ENCODE results near the gene ZNF239.
A peak's percentile ranks its signal among the peaks of the same experiment; 100 is the strongest.
"Not testable (repeated sequence)": the region's sequence is repeated elsewhere in the genome, so short reads cannot be mapped to it uniquely, and the experiment has no call there.

ZNF239 gene

GRCh38 chr10:43576580-43576979 is 2.2 kb upstream of the ZNF239 start:
- no peak for DNase-seq (ENCODE audit: low spot score)

- DNase-seq (ENCODE audit: low spot score), result no peak
Observed at GRCh38 chr10:43576062-43576461, 1.6 kb upstream of the ZNF239 start.

GRCh38 chr10:43574906-43575305 is 490 bp upstream of the ZNF239 start:
- no peak for DNase-seq (ENCODE audit: low spot score)

GRCh38 chr10:43573250-43574000 is 991 bp downstream of the ZNF239 start:
- DNase-seq (ENCODE audit: low spot score), result peak; percentile 14

- DNase-seq (ENCODE audit: low spot score), result no peak
Observed at GRCh38 chr10:43570971-43571370, 3.4 kb downstream of the ZNF239 start.

- DNase-seq (ENCODE audit: low spot score), result no peak
Observed at GRCh38 chr10:43569681-43570080, 4.7 kb downstream of the ZNF239 start.

- DNase-seq (ENCODE audit: low spot score), result no peak
Observed at GRCh38 chr10:43557214-43557613, 17.2 kb downstream of the ZNF239 start.

GRCh38 chr10:43543746-43544145 is 30.7 kb downstream of the ZNF239 start:
- DNase-seq (ENCODE audit: low spot score), result not testable (repeated sequence)

- DNase-seq (ENCODE audit: low spot score), result no peak
Observed at GRCh38 chr10:43524434-43525247, 49.8 kb downstream of the ZNF239 start.

Data from iPS-NIHi11 (cell line).